PC-3 (cell line): Measurements from ENCODE around the gene UNC13A.

Experiments
- EZH2 ChIP-seq: fragments of 300-600 bp; sonication (generic); IDR thresholded peaks from one replicate; pipeline ENCODE4 v1.6.1; 2017; ENCODE audit warnings: antibody characterized with exemption, mild to moderate bottlenecking, low read length; ENCODE audit not compliant: unreplicated experiment
- TF ChIP-seq, protein P1 (sequence below): fragments of 300-600 bp; sonication (generic); conservative IDR thresholded peaks from 2 replicates; pipeline ENCODE4 v1.5.1; 2017; ENCODE audit warnings: antibody characterized with exemption, low read depth, mild to moderate bottlenecking, low read length

DNA sequence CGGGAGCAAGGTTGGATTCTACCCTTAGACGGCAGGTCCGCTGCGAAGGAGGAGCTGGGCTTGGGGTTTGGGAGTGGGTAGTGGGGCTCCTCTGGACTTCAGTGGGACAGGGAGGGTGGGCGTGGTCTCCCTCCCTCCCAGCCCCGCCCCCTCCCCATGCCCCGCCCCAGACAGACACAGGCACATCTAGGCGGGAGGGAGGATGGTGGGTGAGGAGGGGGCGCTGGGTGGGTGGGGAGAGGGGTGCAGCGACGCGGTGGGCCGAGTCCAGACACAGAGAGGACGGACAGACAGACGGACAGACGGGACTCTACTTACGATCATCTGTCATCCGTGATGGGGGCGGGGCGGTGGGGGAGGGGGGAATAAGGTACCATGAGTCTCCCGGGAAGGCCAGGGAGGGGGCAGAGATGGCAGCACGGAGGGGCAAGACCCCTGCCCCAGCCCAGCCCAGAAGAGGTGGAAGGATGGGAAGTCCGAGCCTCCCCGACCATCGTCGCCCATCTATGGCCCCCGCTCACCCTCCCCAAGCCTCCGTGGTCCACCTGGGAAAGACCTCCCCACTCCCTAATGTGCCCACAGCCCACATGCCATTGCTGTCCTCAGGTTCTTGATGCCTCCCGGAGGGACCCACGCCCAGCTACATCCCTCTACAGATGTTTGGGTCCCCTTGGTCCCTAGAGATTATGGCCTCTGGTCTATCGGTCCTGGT lies 64.8 kb downstream of the UNC13A start:
- TF ChIP-seq, protein P1, sequence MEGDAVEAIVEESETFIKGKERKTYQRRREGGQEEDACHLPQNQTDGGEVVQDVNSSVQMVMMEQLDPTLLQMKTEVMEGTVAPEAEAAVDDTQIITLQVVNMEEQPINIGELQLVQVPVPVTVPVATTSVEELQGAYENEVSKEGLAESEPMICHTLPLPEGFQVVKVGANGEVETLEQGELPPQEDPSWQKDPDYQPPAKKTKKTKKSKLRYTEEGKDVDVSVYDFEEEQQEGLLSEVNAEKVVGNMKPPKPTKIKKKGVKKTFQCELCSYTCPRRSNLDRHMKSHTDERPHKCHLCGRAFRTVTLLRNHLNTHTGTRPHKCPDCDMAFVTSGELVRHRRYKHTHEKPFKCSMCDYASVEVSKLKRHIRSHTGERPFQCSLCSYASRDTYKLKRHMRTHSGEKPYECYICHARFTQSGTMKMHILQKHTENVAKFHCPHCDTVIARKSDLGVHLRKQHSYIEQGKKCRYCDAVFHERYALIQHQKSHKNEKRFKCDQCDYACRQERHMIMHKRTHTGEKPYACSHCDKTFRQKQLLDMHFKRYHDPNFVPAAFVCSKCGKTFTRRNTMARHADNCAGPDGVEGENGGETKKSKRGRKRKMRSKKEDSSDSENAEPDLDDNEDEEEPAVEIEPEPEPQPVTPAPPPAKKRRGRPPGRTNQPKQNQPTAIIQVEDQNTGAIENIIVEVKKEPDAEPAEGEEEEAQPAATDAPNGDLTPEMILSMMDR = no peak
- TF ChIP-seq EZH2 = no peak
